ENCODE data around the gene GPR137.

The GPR137 gene

GRCh38 chr11:64255135-64256128 lies 30.2 kb upstream of the GPR137 start:
- no peak overlapping the region for H3K23ac ChIP-seq (ENCODE audit: low read length in 2 of 2)
- H2BK120ac ChIP-seq (ENCODE audit: low read depth, low read length) = no peak overlapping the region
- 94% methylated on average over 35 of the region's 35 CpGs for WGBS
- no peak overlapping the region for H2BK5ac ChIP-seq (ENCODE audit: low read depth, low read length, poor library complexity, severe bottlenecking)
- no peak for DNase-seq
- H3K18ac ChIP-seq (ENCODE audit: low read depth in 1 of 2, low read length in 2 of 2) = no peak overlapping the region
- peaks cover 34% of the 10 kb centered on the region for H3K4me1 ChIP-seq (ENCODE audit: control insufficient read depth, insufficient read depth, low read depth, low read length)
- no peak overlapping the region for H3K4me3 ChIP-seq (ENCODE audit: insufficient read depth in 1 of 2, low read depth in 1 of 2, low read length in 2 of 2)
- no peak overlapping the region for H4K91ac ChIP-seq (ENCODE audit: low read length)
- no peak overlapping the region for H3K4me2 ChIP-seq (ENCODE audit: low read length, poor library complexity, severe bottlenecking)
- peaks cover 37% of the 10 kb centered on the region for H3K79me1 ChIP-seq (replicated peaks; ENCODE audit: low read length, poor library complexity, severe bottlenecking)
- no peak overlapping the region for H3K14ac ChIP-seq (ENCODE audit: low read length in 2 of 2)
- no peak overlapping the region for H3K4ac ChIP-seq (ENCODE audit: low read depth in 1 of 2, low read length in 2 of 2)
- no peak overlapping the region for H3K9ac ChIP-seq (ENCODE audit: low read length)
- no peak overlapping the region for H2AK5ac ChIP-seq (ENCODE audit: low read length, severe bottlenecking)
- no peak overlapping the region for H2AFZ ChIP-seq (ENCODE audit: low read depth, low read length)
- H2BK15ac ChIP-seq (ENCODE audit: low read depth, poor library complexity, severe bottlenecking) = no peak overlapping the region
- H2BK12ac ChIP-seq (ENCODE audit: low read length in 2 of 2) = no peak overlapping the region
- no peaks in the 10 kb centered on the region for H3K9me3 ChIP-seq (ENCODE audit: control insufficient read depth, low read length)
- no peak overlapping the region for H3K27ac ChIP-seq (ENCODE audit: low read length, poor library complexity, severe bottlenecking)
- H3K27me3 ChIP-seq (ENCODE audit: control insufficient read depth in 1 of 2, insufficient read depth in 1 of 2, low read length in 2 of 2) = no peaks in the 10 kb centered on the region
- no peak overlapping the region for H4K8ac ChIP-seq (ENCODE audit: low read length)
- H3K36me3 ChIP-seq (ENCODE audit: control insufficient read depth in 1 of 2, insufficient read depth in 2 of 2, low read depth in 1 of 2, low read length in 2 of 2) = peaks cover 50 to 62% of the 10 kb centered on the region in 2 experiments

DNA sequence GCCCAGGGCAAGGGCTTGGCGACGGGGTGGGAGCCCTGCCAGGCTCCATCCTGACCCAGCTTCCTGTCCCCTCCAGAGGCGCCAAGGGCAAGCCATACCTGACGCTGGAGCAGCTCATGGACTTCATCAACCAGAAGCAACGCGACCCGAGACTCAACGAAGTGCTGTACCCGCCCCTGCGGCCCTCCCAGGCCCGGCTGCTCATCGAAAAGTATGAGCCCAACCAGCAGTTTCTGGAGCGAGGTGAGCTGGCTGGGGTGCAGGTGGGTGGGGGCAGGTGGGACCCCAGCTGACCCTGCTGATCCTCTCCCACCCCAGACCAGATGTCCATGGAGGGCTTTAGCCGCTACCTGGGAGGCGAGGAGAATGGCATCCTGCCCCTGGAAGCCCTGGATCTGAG lies 29.3 kb upstream of the GPR137 start:
- peaks cover 27% of the 10 kb centered on the region for H3K4me1 ChIP-seq (ENCODE audit: control insufficient read depth, insufficient read depth, low read depth, low read length)
- no peak overlapping the region for H2BK12ac ChIP-seq (ENCODE audit: low read length in 2 of 2)
- no peak overlapping the region for H2BK120ac ChIP-seq (ENCODE audit: low read depth, low read length)
- WGBS = 92% methylated on average over 15 of the region's 15 CpGs
- H2BK5ac ChIP-seq (ENCODE audit: low read depth, low read length, poor library complexity, severe bottlenecking) = no peak overlapping the region
- DNase-seq = no peak
- no peak overlapping the region for H3K4ac ChIP-seq (ENCODE audit: low read depth in 1 of 2, low read length in 2 of 2)
- H3K36me3 ChIP-seq (ENCODE audit: control insufficient read depth in 1 of 2, insufficient read depth in 2 of 2, low read depth in 1 of 2, low read length in 2 of 2) = peaks cover 56 to 67% of the 10 kb centered on the region in 2 experiments
- H3K4me2 ChIP-seq (ENCODE audit: low read length, poor library complexity, severe bottlenecking) = no peak overlapping the region
- no peak overlapping the region for H3K4me3 ChIP-seq (ENCODE audit: insufficient read depth in 1 of 2, low read depth in 1 of 2, low read length in 2 of 2)
- no peak overlapping the region for H3K18ac ChIP-seq (ENCODE audit: low read depth in 1 of 2, low read length in 2 of 2)
- H3K23ac ChIP-seq (ENCODE audit: low read length in 2 of 2) = no peak overlapping the region
- H3K14ac ChIP-seq (ENCODE audit: low read length in 2 of 2) = no peak overlapping the region
- H3K27ac ChIP-seq (ENCODE audit: low read length, poor library complexity, severe bottlenecking) = no peak overlapping the region
- H3K79me1 ChIP-seq (replicated peaks; ENCODE audit: low read length, poor library complexity, severe bottlenecking) = peaks cover 35% of the 10 kb centered on the region
- no peak overlapping the region for H4K91ac ChIP-seq (ENCODE audit: low read length)
- H3K27me3 ChIP-seq (ENCODE audit: control insufficient read depth in 1 of 2, insufficient read depth in 1 of 2, low read length in 2 of 2) = no peaks in the 10 kb centered on the region
- H2BK15ac ChIP-seq (ENCODE audit: low read depth, poor library complexity, severe bottlenecking) = no peak overlapping the region
- no peak overlapping the region for H2AFZ ChIP-seq (ENCODE audit: low read depth, low read length)
- H4K8ac ChIP-seq (ENCODE audit: low read length) = no peak overlapping the region
- H3K9me3 ChIP-seq (ENCODE audit: control insufficient read depth, low read length) = no peaks in the 10 kb centered on the region
- no peak overlapping the region for H3K9ac ChIP-seq (ENCODE audit: low read length)
- no peak overlapping the region for H2AK5ac ChIP-seq (ENCODE audit: low read length, severe bottlenecking)

GRCh38 chr11:64258356-64258755 lies 27.3 kb upstream of the GPR137 start:
- no peak overlapping the region for H3K4me2 ChIP-seq (ENCODE audit: low read length, poor library complexity, severe bottlenecking)
- no peaks in the 10 kb centered on the region for H3K9me3 ChIP-seq (ENCODE audit: control insufficient read depth, low read length)
- H2BK5ac ChIP-seq (ENCODE audit: low read depth, low read length, poor library complexity, severe bottlenecking) = no peak overlapping the region
- 94% methylated on average over 24 of the region's 24 CpGs for WGBS
- H3K27me3 ChIP-seq (ENCODE audit: control insufficient read depth in 1 of 2, insufficient read depth in 1 of 2, low read length in 2 of 2) = no peaks in the 10 kb centered on the region
- no peak overlapping the region for H3K27ac ChIP-seq (ENCODE audit: low read length, poor library complexity, severe bottlenecking)
- peaks cover 35% of the 10 kb centered on the region for H3K79me1 ChIP-seq (replicated peaks; ENCODE audit: low read length, poor library complexity, severe bottlenecking)
- H3K36me3 ChIP-seq (ENCODE audit: control insufficient read depth in 1 of 2, insufficient read depth in 2 of 2, low read depth in 1 of 2, low read length in 2 of 2) = peaks cover 75 to 87% of the 10 kb centered on the region in 2 experiments
- no peak overlapping the region for H2BK120ac ChIP-seq (ENCODE audit: low read depth, low read length)
- H2AFZ ChIP-seq (ENCODE audit: low read depth, low read length) = no peak overlapping the region
- no peak overlapping the region for H4K8ac ChIP-seq (ENCODE audit: low read length)
- H3K4me1 ChIP-seq (ENCODE audit: control insufficient read depth, insufficient read depth, low read depth, low read length) = peaks cover 26% of the 10 kb centered on the region
- no peak overlapping the region for H4K91ac ChIP-seq (ENCODE audit: low read length)
- H2BK12ac ChIP-seq (ENCODE audit: low read length in 2 of 2) = no peak overlapping the region
- no peak overlapping the region for H3K18ac ChIP-seq (ENCODE audit: low read depth in 1 of 2, low read length in 2 of 2)
- H2AK5ac ChIP-seq (ENCODE audit: low read length, severe bottlenecking) = no peak overlapping the region
- H3K4me3 ChIP-seq (ENCODE audit: insufficient read depth in 1 of 2, low read depth in 1 of 2, low read length in 2 of 2) = no peak overlapping the region
- H2BK15ac ChIP-seq (ENCODE audit: low read depth, poor library complexity, severe bottlenecking) = no peak overlapping the region
- no peak for DNase-seq
- no peak overlapping the region for H3K14ac ChIP-seq (ENCODE audit: low read length in 2 of 2)
- no peak overlapping the region for H3K9ac ChIP-seq (ENCODE audit: low read length)
- H3K23ac ChIP-seq (ENCODE audit: low read length in 2 of 2) = no peak overlapping the region
- H3K4ac ChIP-seq (ENCODE audit: low read depth in 1 of 2, low read length in 2 of 2) = no peak overlapping the region

DNA sequence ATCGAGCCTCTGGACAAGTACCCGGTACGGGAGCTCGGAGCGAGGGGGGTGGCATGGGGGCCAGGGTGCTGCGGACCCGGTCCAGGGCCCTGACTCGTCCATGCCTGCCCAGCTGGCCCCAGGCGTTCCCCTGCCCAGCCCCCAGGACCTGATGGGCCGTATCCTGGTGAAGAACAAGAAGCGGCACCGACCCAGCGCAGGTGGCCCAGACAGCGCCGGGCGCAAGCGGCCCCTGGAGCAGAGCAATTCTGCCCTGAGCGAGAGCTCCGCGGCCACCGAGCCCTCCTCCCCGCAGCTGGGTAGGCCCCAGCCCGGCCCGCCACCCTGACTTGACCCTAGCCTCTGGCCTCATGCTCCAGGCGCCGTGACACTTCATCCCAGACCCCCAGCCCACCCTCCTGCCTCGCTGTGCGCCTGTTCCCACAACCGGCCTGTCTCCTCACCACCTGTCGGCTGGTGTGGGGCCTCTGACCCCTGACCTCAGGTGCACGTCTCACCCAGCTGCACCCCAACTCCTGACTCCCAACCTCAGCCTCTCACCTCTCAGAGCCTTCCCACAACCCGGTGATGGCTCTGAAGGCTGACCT lies 26.6 kb upstream of the GPR137 start:
- H3K79me1 ChIP-seq (replicated peaks; ENCODE audit: low read length, poor library complexity, severe bottlenecking) = peaks cover 33% of the 10 kb centered on the region
- H3K36me3 ChIP-seq (ENCODE audit: control insufficient read depth in 1 of 2, insufficient read depth in 2 of 2, low read depth in 1 of 2, low read length in 2 of 2) = peaks cover 82 to 92% of the 10 kb centered on the region in 2 experiments
- no peak overlapping the region for H3K23ac ChIP-seq (ENCODE audit: low read length in 2 of 2)
- no peak overlapping the region for H2BK15ac ChIP-seq (ENCODE audit: low read depth, poor library complexity, severe bottlenecking)
- H3K4me3 ChIP-seq (ENCODE audit: insufficient read depth in 1 of 2, low read depth in 1 of 2, low read length in 2 of 2) = no peak overlapping the region
- H3K9me3 ChIP-seq (ENCODE audit: control insufficient read depth, low read length) = no peaks in the 10 kb centered on the region
- H3K4me2 ChIP-seq (ENCODE audit: low read length, poor library complexity, severe bottlenecking) = no peak overlapping the region
- peaks cover 26% of the 10 kb centered on the region for H3K4me1 ChIP-seq (ENCODE audit: control insufficient read depth, insufficient read depth, low read depth, low read length)
- H3K18ac ChIP-seq (ENCODE audit: low read depth in 1 of 2, low read length in 2 of 2) = no peak overlapping the region
- 95% methylated on average over 32 of the region's 32 CpGs for WGBS
- H3K27me3 ChIP-seq (ENCODE audit: control insufficient read depth in 1 of 2, insufficient read depth in 1 of 2, low read length in 2 of 2) = no peaks in the 10 kb centered on the region
- H4K8ac ChIP-seq (ENCODE audit: low read length) = no peak overlapping the region
- H2BK12ac ChIP-seq (ENCODE audit: low read length in 2 of 2) = no peak overlapping the region
- no peak overlapping the region for H3K27ac ChIP-seq (ENCODE audit: low read length, poor library complexity, severe bottlenecking)
- no peak overlapping the region for H2AFZ ChIP-seq (ENCODE audit: low read depth, low read length)
- H2BK5ac ChIP-seq (ENCODE audit: low read depth, low read length, poor library complexity, severe bottlenecking) = no peak overlapping the region
- no peak for DNase-seq
- no peak overlapping the region for H3K14ac ChIP-seq (ENCODE audit: low read length in 2 of 2)
- H4K91ac ChIP-seq (ENCODE audit: low read length) = no peak overlapping the region
- H2AK5ac ChIP-seq (ENCODE audit: low read length, severe bottlenecking) = no peak overlapping the region
- H3K4ac ChIP-seq (ENCODE audit: low read depth in 1 of 2, low read length in 2 of 2) = no peak overlapping the region
- H2BK120ac ChIP-seq (ENCODE audit: low read depth, low read length) = no peak overlapping the region
- no peak overlapping the region for H3K9ac ChIP-seq (ENCODE audit: low read length)

All from mesenchymal stem cell (in vitro differentiated cells and primary cell).